H7 (cell line): Measurements from ENCODE around the gene UBAP1. TPM values are rescaled to one million over a fixed set of nuclear protein-coding genes. Genes with fewer than 3 reads are reported as not detected.
"Not testable (repeated sequence)": the region's sequence is repeated elsewhere in the genome, so short reads cannot be mapped to it uniquely, and the experiment has no call there.

ENCODE experiments used
- DNase-seq: peaks from one replicate; pipeline ENCODE4 v3.0.0; 2012
- H3K27me3 ChIP-seq: 2 replicates; pipeline ENCODE4 v1.6.0; 2011; ENCODE audit warnings: mild to moderate bottlenecking, low read length; ENCODE audit not compliant: control insufficient read depth, insufficient read depth
- H3K36me3 ChIP-seq: replicated peaks from 2 replicates; pipeline ENCODE4 v1.5.1; 2011; ENCODE audit warnings: low read length; ENCODE audit not compliant: control insufficient read depth, insufficient read depth
- H3K4me3 ChIP-seq: 2 replicates; pipeline ENCODE4 v1.5.1; 2011; ENCODE audit warnings: low read depth, mild to moderate bottlenecking, control low read depth, low read length, moderate library complexity; ENCODE audit not compliant: insufficient read depth
- total RNA-seq: library from RNA; depleted of rRNA; stranded (reverse); fragments of >200 nt; shearing (Covaris generic); gene quantifications from 2 replicates; pipeline ENCODE4 v1.2.3, GENCODE V29; 2014

Gene UBAP1
- total RNA-seq, 1 experiment from 2014 or later = 29.0 TPM

DNA sequence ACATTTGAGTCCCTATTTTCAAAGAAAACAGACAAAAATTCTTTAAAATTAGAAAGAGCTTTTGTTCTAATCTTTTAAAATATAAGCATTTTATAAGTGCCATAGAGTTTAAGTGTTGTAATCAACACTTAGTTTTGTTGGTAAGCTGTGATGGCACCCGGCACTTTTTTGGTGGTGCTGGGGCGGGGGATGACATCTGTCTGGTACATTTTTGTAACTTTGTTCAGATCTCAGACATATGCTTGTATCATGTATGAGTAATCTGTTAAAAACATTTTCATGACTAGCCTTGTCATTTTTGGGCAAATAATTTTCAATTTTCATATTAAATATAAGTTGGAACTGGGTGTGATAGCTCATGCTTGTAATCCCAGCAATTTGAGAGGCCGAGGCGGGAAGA, 51.7 kb downstream of the UBAP1 start:
- H3K27me3 ChIP-seq = no peaks in the 10 kb centered on the region
- no peak for DNase-seq
- H3K4me3 ChIP-seq = no peak overlapping the region
- no peaks in the 10 kb centered on the region; the same call in 1 of the 2 replicates for H3K36me3 ChIP-seq

- Histone ChIP-seq H3K4me3 (no peak overlapping the region), H3K27me3 (no peaks in the 10 kb centered on the region), H3K36me3 (no peaks in the 10 kb centered on the region; the same call in 1 of the 2 replicates)
- no peak for DNase-seq
Observed at GRCh38 chr9:34232201-34232600, 53.4 kb downstream of the UBAP1 start.

- Histone ChIP-seq H3K36me3 (no peaks in the 10 kb centered on the region; the same call in 1 of the 2 replicates), H3K27me3 (no peaks in the 10 kb centered on the region), H3K4me3 (no peak overlapping the region)
- no peak for DNase-seq
Observed at GRCh38 chr9:34233672-34234071, 54.8 kb downstream of the UBAP1 start.

DNA sequence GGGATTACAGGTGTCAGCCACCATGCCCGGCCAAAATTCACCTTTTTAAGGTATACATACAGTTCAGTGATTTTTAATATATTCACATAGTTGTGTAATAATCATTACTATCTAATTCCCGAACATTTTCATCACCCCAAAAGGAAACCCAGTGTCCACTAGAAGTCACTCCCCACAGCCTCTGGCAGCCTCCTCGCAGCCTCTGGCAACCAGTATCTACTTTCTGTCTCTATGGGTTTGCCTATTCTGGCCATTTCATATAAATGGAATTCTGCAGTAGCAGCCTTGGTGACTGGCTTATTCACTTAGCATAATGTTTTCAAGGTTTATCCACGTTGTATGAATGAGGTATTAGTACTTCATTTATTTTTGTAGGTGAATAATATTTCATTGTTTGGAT, 59.0 kb downstream of the UBAP1 start:
- DNase-seq = no peak
- Histone ChIP-seq H3K36me3 (peaks cover 2% of the 10 kb centered on the region), H3K4me3 (no peak overlapping the region), H3K27me3 (no peaks in the 10 kb centered on the region)

GRCh38 chr9:34240006-34240405, 61.2 kb downstream of the UBAP1 start:
- no peak for DNase-seq
- H3K36me3 ChIP-seq = peaks cover 2% of the 10 kb centered on the region
- H3K27me3 ChIP-seq = no peaks in the 10 kb centered on the region
- H3K4me3 ChIP-seq = no peak overlapping the region

DNA sequence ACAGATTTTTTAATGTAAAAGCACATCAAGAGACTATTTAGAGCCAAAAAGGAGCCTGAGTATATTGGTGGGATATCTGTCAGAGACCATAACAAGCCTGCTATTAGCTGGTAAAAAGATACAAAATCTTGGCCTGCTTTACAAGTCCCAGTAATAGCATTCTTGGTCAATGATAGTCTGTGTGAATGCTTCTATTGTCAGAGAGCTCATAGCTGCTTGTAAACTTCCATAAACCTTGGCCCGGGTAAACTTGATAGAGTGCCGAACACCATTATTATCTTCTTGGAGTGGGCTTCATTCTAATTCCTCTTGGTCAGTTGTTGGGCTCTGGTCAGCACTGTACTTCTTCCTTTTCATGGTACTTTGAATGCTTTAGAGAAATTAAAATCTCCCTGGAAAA, 64.0 kb downstream of the UBAP1 start:
- Histone ChIP-seq H3K27me3 (no peaks in the 10 kb centered on the region), H3K4me3 (no peak overlapping the region), H3K36me3 (peaks cover 3% of the 10 kb centered on the region)
- DNase-seq = no peak

- not testable (repeated sequence) for H3K27me3 ChIP-seq, DNase-seq, H3K36me3 ChIP-seq, H3K4me3 ChIP-seq
Observed at GRCh38 chr9:34245212-34245611, 66.4 kb downstream of the UBAP1 start.

GRCh38 chr9:34246453-34246852, 67.6 kb downstream of the UBAP1 start:
- no peaks in the 10 kb centered on the region for H3K27me3 ChIP-seq
- peaks cover 13% of the 10 kb centered on the region for H3K36me3 ChIP-seq
- H3K4me3 ChIP-seq = no peak overlapping the region
- DNase-seq = no peak

DNA sequence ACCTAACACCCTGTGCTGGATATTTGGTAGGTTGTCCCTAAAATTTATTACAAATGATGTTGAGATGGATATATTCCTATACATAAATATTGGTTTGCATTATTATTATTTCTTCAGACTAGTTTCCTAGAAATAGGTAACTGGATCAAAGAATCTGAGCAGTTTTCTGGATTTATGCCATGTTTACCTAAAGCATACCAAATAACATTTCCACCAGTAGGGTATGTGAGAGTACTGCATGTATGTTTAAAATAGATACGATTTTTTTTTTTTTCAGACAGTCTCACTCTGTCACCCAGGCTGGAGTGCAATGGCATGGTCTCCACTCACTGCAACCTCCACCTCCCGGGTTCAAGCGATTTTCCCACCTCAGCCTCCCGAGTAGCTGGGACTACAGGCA, 68.9 kb downstream of the UBAP1 start:
- DNase-seq, H3K4me3 ChIP-seq, H3K27me3 ChIP-seq: not testable (repeated sequence)
- peaks cover 13% of the 10 kb centered on the region for H3K36me3 ChIP-seq

DNA sequence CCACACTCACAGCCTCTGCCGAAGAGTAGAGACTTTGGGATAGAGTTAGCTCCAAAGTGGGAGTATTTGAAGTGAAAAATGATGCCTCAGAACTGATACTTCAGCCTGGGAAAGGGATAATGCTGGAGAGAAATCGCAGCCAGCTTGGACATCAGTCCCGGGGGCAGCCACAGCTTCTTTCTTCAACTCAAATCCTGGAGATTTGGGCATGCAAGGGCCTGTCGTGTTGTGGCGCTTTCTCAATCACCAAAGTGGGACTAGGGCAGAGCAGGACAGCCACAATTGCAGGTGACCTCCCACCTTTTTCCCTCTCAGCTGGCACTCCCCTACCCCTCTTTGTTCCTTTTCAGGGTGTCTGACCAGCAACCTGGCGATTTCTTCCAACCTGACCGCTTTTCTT, 70.4 kb downstream of the UBAP1 start:
- DNase-seq = no peak
- H3K36me3 ChIP-seq = peaks cover 14% of the 10 kb centered on the region
- H3K27me3 ChIP-seq = no peaks in the 10 kb centered on the region
- H3K4me3 ChIP-seq = no peak overlapping the region

- Histone ChIP-seq H3K4me3 (no peak overlapping the region), H3K27me3 (no peaks in the 10 kb centered on the region), H3K36me3 (peaks cover 14% of the 10 kb centered on the region)
- no peak for DNase-seq
Observed at GRCh38 chr9:34250721-34251120, 71.9 kb downstream of the UBAP1 start.

GRCh38 chr9:34252016-34252415, 73.2 kb downstream of the UBAP1 start:
- DNase-seq = no peak
- Histone ChIP-seq H3K36me3 (peaks cover 13% of the 10 kb centered on the region), H3K27me3 (no peaks in the 10 kb centered on the region), H3K4me3 (no peak overlapping the region)

DNA sequence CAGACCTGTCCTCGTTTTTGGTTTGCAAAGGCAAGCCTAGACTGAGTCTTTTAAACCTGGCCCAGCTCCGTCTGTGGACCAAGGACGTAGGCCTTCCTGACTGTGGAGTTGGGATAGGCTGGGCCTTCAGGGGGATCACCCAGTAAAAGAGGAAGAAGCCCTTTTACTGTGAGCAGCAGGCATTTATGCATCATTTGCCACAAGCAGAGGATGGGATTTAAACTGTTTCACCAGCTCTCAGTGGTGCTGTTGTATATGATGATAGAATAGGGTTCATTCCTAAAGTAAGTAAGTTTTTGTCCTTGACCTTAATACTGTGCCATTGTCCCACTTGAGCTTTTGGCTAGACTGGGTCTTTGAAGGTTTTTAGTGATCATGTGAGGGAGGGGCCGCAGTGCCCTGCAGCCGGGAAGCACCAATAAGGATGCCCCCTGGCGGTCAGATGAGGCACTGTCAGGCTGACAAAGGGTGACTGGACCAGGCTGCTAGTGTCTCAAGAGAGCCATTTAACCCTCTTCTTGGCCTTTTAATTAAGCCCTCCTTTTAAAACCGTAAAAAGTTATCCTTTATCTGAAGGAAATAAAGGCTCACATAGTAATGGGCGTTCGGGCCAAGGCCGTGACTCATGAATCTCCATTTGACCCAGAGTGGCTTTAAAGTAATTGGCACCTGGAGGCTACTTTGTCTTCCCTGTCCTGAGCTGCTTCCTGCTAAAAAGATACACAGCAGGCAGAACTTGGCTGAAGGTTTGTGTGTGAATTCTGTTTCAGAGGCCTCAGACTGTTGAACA, 74.0 kb downstream of the UBAP1 start:
- Histone ChIP-seq H3K36me3 (peaks cover 13% of the 10 kb centered on the region), H3K4me3 (no peak overlapping the region), H3K27me3 (no peaks in the 10 kb centered on the region)
- peak; percentile 89 for DNase-seq

GRCh38 chr9:34253460-34253837, 74.6 kb downstream of the UBAP1 start:
- Histone ChIP-seq H3K27me3 (no peaks in the 10 kb centered on the region), H3K36me3 (peaks cover 13% of the 10 kb centered on the region), H3K4me3 (no peak overlapping the region)
- DNase-seq = no peak

GRCh38 chr9:34254141-34254913, 75.5 kb downstream of the UBAP1 start:
- Histone ChIP-seq H3K27me3 (no peaks in the 10 kb centered on the region), H3K4me3 (no peak overlapping the region), H3K36me3 (peaks cover 16% of the 10 kb centered on the region)
- no peak for DNase-seq
